Uterus (tissue), 2 donors: ENCODE measurements around the gene GABBR1.

Experiments
- POLR2A ChIP-seq, 2 donors: fragments of 450-650 bp; IDR thresholded peaks; one replicate each; pipeline ENCODE4 v1.6.1; 2016; ENCODE audit warnings: antibody characterized with exemption in 2 of 2, mild to moderate bottlenecking in 1 of 2, moderate library complexity in 1 of 2
- TF ChIP-seq, protein P1 (sequence below), 4 experiments: fragments of 200-600 bp in 2 of 4; fragments of 450-650 bp in 2 of 4; sonication (generic) in 2 of 4; IDR thresholded peaks; one replicate each; pipeline ENCODE4 v1.5.1; 2016 to 2019; ENCODE audit warnings: antibody characterized with exemption in 4 of 4, mild to moderate bottlenecking in 2 of 4, moderate library complexity in 1 of 4

DNA sequence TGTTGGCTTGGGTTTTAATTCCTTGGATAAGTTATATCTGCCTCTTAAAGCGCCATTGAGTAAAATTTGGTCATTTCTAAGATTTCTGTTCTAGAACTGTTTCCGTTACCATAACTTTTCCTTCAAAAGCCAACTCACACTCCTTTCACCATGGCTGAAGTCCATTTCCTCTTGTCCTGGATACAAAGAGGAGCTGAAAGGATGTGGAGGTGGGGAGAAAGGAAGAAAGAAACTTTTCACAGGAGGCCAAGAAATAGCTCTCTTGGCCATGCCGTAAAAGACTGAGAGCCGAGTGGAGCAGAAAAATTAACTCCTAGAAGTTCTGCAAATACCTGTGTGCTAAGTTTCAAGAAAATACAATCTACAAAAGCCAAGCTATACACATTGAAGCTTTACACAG is 21.6 kb downstream of the GABBR1 start:
- TF ChIP-seq, protein P1, sequence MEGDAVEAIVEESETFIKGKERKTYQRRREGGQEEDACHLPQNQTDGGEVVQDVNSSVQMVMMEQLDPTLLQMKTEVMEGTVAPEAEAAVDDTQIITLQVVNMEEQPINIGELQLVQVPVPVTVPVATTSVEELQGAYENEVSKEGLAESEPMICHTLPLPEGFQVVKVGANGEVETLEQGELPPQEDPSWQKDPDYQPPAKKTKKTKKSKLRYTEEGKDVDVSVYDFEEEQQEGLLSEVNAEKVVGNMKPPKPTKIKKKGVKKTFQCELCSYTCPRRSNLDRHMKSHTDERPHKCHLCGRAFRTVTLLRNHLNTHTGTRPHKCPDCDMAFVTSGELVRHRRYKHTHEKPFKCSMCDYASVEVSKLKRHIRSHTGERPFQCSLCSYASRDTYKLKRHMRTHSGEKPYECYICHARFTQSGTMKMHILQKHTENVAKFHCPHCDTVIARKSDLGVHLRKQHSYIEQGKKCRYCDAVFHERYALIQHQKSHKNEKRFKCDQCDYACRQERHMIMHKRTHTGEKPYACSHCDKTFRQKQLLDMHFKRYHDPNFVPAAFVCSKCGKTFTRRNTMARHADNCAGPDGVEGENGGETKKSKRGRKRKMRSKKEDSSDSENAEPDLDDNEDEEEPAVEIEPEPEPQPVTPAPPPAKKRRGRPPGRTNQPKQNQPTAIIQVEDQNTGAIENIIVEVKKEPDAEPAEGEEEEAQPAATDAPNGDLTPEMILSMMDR (IDR thresholded peaks at IDR 0.05): no peak
- TF ChIP-seq POLR2A (IDR thresholded peaks at IDR 0.05): no peak
